Measurements from ENCODE around the gene BYSL.

Gene BYSL, protein sequence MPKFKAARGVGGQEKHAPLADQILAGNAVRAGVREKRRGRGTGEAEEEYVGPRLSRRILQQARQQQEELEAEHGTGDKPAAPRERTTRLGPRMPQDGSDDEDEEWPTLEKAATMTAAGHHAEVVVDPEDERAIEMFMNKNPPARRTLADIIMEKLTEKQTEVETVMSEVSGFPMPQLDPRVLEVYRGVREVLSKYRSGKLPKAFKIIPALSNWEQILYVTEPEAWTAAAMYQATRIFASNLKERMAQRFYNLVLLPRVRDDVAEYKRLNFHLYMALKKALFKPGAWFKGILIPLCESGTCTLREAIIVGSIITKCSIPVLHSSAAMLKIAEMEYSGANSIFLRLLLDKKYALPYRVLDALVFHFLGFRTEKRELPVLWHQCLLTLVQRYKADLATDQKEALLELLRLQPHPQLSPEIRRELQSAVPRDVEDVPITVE

GRCh38 chr6:41920921-41921711, at the start of gene BYSL, which contains the start of gene MED20:
Gene BYSL, plus strand, starts transcription at chr6:41921499. Its CDS starts 64 bp downstream, at chr6:41921563.
Gene MED20, minus strand, starts transcription at chr6:41921139. Its CDS starts 121 bp downstream, at chr6:41921018.
- TF ChIP-seq, protein P1, sequence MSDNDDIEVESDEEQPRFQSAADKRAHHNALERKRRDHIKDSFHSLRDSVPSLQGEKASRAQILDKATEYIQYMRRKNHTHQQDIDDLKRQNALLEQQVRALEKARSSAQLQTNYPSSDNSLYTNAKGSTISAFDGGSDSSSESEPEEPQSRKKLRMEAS (IDR thresholded peaks at IDR 0.05), result peak; percentile 97
- TF ChIP-seq ZBTB7A (IDR thresholded peaks at IDR 0.05; ENCODE audit: low read depth) (peak; percentile 36; the same call in 1 of the 2 replicates), TAF1 (IDR thresholded peaks at IDR 0.05; ENCODE audit: low read depth) (peak; percentile 83), TCF12 (IDR thresholded peaks at IDR 0.05; ENCODE audit: low read depth) (no peak), RAD21 (IDR thresholded peaks at IDR 0.05; ENCODE audit: low read depth) (no peak), EP300 (IDR thresholded peaks at IDR 0.05; ENCODE audit: borderline replicate concordance) (0 out of 2 replicates have a peak, but pooled peaks have one; percentile 23), NFIC (IDR thresholded peaks at IDR 0.05) (peak; percentile 79), CREB1 (IDR thresholded peaks at IDR 0.05; ENCODE audit: low read depth) (peak; percentile 99), EGR1 (IDR thresholded peaks at IDR 0.05) (peak; percentile 91), CEBPB (IDR thresholded peaks at IDR 0.05) (peak; percentile 78), YY1 (IDR thresholded peaks at IDR 0.05; ENCODE audit: low read depth) (peak; percentile 58; the same call in 1 of the 2 replicates), TEAD4 (IDR thresholded peaks at IDR 0.05) (peak; percentile 67), FOXM1 (IDR thresholded peaks at IDR 0.05; ENCODE audit: borderline replicate concordance, low read depth) (no peak)
- TF ChIP-seq, protein P2, sequence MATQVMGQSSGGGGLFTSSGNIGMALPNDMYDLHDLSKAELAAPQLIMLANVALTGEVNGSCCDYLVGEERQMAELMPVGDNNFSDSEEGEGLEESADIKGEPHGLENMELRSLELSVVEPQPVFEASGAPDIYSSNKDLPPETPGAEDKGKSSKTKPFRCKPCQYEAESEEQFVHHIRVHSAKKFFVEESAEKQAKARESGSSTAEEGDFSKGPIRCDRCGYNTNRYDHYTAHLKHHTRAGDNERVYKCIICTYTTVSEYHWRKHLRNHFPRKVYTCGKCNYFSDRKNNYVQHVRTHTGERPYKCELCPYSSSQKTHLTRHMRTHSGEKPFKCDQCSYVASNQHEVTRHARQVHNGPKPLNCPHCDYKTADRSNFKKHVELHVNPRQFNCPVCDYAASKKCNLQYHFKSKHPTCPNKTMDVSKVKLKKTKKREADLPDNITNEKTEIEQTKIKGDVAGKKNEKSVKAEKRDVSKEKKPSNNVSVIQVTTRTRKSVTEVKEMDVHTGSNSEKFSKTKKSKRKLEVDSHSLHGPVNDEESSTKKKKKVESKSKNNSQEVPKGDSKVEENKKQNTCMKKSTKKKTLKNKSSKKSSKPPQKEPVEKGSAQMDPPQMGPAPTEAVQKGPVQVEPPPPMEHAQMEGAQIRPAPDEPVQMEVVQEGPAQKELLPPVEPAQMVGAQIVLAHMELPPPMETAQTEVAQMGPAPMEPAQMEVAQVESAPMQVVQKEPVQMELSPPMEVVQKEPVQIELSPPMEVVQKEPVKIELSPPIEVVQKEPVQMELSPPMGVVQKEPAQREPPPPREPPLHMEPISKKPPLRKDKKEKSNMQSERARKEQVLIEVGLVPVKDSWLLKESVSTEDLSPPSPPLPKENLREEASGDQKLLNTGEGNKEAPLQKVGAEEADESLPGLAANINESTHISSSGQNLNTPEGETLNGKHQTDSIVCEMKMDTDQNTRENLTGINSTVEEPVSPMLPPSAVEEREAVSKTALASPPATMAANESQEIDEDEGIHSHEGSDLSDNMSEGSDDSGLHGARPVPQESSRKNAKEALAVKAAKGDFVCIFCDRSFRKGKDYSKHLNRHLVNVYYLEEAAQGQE (IDR thresholded peaks at IDR 0.05; ENCODE audit: low read depth), result no peak
- TF ChIP-seq, protein P3, sequence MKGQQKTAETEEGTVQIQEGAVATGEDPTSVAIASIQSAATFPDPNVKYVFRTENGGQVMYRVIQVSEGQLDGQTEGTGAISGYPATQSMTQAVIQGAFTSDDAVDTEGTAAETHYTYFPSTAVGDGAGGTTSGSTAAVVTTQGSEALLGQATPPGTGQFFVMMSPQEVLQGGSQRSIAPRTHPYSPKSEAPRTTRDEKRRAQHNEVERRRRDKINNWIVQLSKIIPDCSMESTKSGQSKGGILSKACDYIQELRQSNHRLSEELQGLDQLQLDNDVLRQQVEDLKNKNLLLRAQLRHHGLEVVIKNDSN (IDR thresholded peaks at IDR 0.05), result 0 out of 2 replicates have a peak, but pooled peaks have one; percentile 37

GRCh38 chr6:41871691-41872090, 49.6 kb upstream of the BYSL start:
- TF ChIP-seq TAF1 (IDR thresholded peaks at IDR 0.05; ENCODE audit: low read depth) (no peak), NFIC (IDR thresholded peaks at IDR 0.05) (no peak), CEBPB (IDR thresholded peaks at IDR 0.05) (no peak), EP300 (IDR thresholded peaks at IDR 0.05; ENCODE audit: borderline replicate concordance) (no peak), TCF12 (IDR thresholded peaks at IDR 0.05; ENCODE audit: low read depth) (no peak), FOXM1 (IDR thresholded peaks at IDR 0.05; ENCODE audit: borderline replicate concordance, low read depth) (no peak), CREB1 (IDR thresholded peaks at IDR 0.05; ENCODE audit: low read depth) (no peak)

- no peak for TF ChIP-seq TEAD4 (IDR thresholded peaks at IDR 0.05)
- no peak for TF ChIP-seq EGR1 (IDR thresholded peaks at IDR 0.05)
- TF ChIP-seq, protein P2 (IDR thresholded peaks at IDR 0.05; ENCODE audit: low read depth), result no peak
- no peak for TF ChIP-seq CEBPB (IDR thresholded peaks at IDR 0.05)
- TF ChIP-seq ZBTB7A (IDR thresholded peaks at IDR 0.05; ENCODE audit: low read depth), result no peak
- no peak for TF ChIP-seq TAF1 (IDR thresholded peaks at IDR 0.05; ENCODE audit: low read depth)
- TF ChIP-seq EP300 (IDR thresholded peaks at IDR 0.05; ENCODE audit: borderline replicate concordance), result no peak
- no peak for TF ChIP-seq TCF12 (IDR thresholded peaks at IDR 0.05; ENCODE audit: low read depth)
- TF ChIP-seq CREB1 (IDR thresholded peaks at IDR 0.05; ENCODE audit: low read depth), result no peak
- no peak for TF ChIP-seq YY1 (IDR thresholded peaks at IDR 0.05; ENCODE audit: low read depth)
- TF ChIP-seq NFIC (IDR thresholded peaks at IDR 0.05), result no peak
- TF ChIP-seq RAD21 (IDR thresholded peaks at IDR 0.05; ENCODE audit: low read depth), result no peak
- TF ChIP-seq, protein P3 (IDR thresholded peaks at IDR 0.05), result no peak
- TF ChIP-seq FOXM1 (IDR thresholded peaks at IDR 0.05; ENCODE audit: borderline replicate concordance, low read depth), result no peak
Measured at GRCh38 chr6:41872147-41872546, 49.2 kb upstream of the BYSL start.

- TF ChIP-seq ZBTB7A (IDR thresholded peaks at IDR 0.05; ENCODE audit: low read depth) (no peak), NFIC (IDR thresholded peaks at IDR 0.05) (no peak), YY1 (IDR thresholded peaks at IDR 0.05; ENCODE audit: low read depth) (no peak), EP300 (IDR thresholded peaks at IDR 0.05; ENCODE audit: borderline replicate concordance) (no peak), CREB1 (IDR thresholded peaks at IDR 0.05; ENCODE audit: low read depth) (no peak)
Measured at GRCh38 chr6:41874741-41875140, 46.6 kb upstream of the BYSL start.

All from Ishikawa (cell line).